Regular cardiac myocyte (primary cell): Measurements from ENCODE around the gene GRIA1. TPM values are rescaled to one million over a fixed set of nuclear protein-coding genes. Genes with fewer than 3 reads are reported as not detected.

Source experiments
- total RNA-seq: library from RNA; depleted of rRNA; stranded (reverse); fragments of >200 nt; gene quantifications from 2 replicates; pipeline ENCODE4 v1.2.3, GENCODE V29; 2014

The GRIA1 gene
- total RNA-seq, result 0.19 and 0.28 TPM in 2 replicates

GRCh38 chr5:153490118-153491037, at the start of gene GRIA1:
TSS of gene GRIA1 (plus strand) at chr5:153490670.

